Smooth muscle cell (in vitro differentiated cells): ENCODE results near the gene CILP2. TPM values are rescaled to one million over a fixed set of nuclear protein-coding genes. Genes with fewer than 3 reads are reported as not detected.

ENCODE experiments used
- DNase-seq: peaks from one replicate; lab custom pipeline; 2025; ENCODE audit not compliant: unreplicated experiment; lab: John Stamatoyannopoulos, UW
- H2AFZ ChIP-seq: fragments of 200-600 bp; sonication (generic); 2 replicates; pipeline ENCODE4 v1.6.0; 2016; ENCODE audit warnings: antibody characterized with exemption, low read depth, mild to moderate bottlenecking
- H3F3A ChIP-seq: fragments of 200-600 bp; sonication (generic); 2 replicates; pipeline ENCODE4 v1.6.0; 2017; ENCODE audit warnings: antibody characterized with exemption, low read depth
- H3K27ac ChIP-seq: fragments of 200-600 bp; sonication (generic); 2 replicates; pipeline ENCODE4 v1.5.1; 2016; ENCODE audit warnings: low read depth, mild to moderate bottlenecking
- H3K27me3 ChIP-seq: fragments of 200-600 bp; sonication (generic); 2 replicates; pipeline ENCODE4 v1.6.1; 2016; ENCODE audit warnings: low read depth, mild to moderate bottlenecking
- H3K36me3 ChIP-seq: fragments of 200-600 bp; sonication (generic); 2 replicates; pipeline ENCODE4 v1.5.1; 2016; ENCODE audit warnings: low read depth
- H3K4me1 ChIP-seq: fragments of 200-600 bp; sonication (generic); 2 replicates; pipeline ENCODE4 v1.5.1; 2016; ENCODE audit warnings: low read depth
- H3K4me2 ChIP-seq: fragments of 200-600 bp; sonication (generic); 2 replicates; pipeline ENCODE4 v1.6.0; 2016; ENCODE audit warnings: mild to moderate bottlenecking
- H3K4me3 ChIP-seq: fragments of 200-600 bp; sonication (generic); 2 replicates; pipeline ENCODE4 v1.5.1; 2016; ENCODE audit warnings: mild to moderate bottlenecking
- H3K79me2 ChIP-seq: fragments of 200-600 bp; sonication (generic); 2 replicates; pipeline ENCODE4 v1.6.0; 2016; ENCODE audit warnings: low read depth, mild to moderate bottlenecking
- H3K9ac ChIP-seq: fragments of 200-600 bp; sonication (generic); 2 replicates; pipeline ENCODE4 v1.6.0; 2016; ENCODE audit warnings: low read depth
- H3K9me3 ChIP-seq: fragments of 200-600 bp; sonication (generic); replicated peaks from 2 replicates; pipeline ENCODE4 v1.5.1; 2016; ENCODE audit warnings: low read depth
- H4K20me1 ChIP-seq: fragments of 200-600 bp; sonication (generic); 2 replicates; pipeline ENCODE4 v1.6.0; 2016; ENCODE audit warnings: low read depth
- WGBS: methylation state at CpG from one replicate; pipeline ENCODE4 v1.1.7; 2016; ENCODE audit warnings: low lambda C conversion rate; 5-methylcytosine and 5-hydroxymethylcytosine counted together
- polyA plus RNA-seq: library from polyadenylated mRNA; unstranded; fragments of >200 nt; fragmentation: Nextera tagmentation; extraction: Ambion mirVana; gene quantifications from 2 replicates; pipeline ENCODE4 v1.2.1, GENCODE V29; 2016
- total RNA-seq: library from RNA; depleted of rRNA; stranded (reverse); fragments of >200 nt; gene quantifications from 2 replicates; pipeline ENCODE4 v1.2.3, GENCODE V29; 2014
- TF ChIP-seq, protein P1 (sequence below): fragments of 200-600 bp; sonication (generic); IDR thresholded peaks from 2 replicates; pipeline ENCODE4 v1.5.1; 2017; ENCODE audit warnings: borderline replicate concordance, mild to moderate bottlenecking, antibody characterized with exemption; ENCODE audit not compliant: insufficient read depth, poor library complexity, severe bottlenecking

CILP2 gene
- total and polyA plus RNA-seq, 2 experiments from 2014 or later, result 27.2 to 95.0 TPM

- peaks cover 6% of the 10 kb centered on the region for H3K79me2 ChIP-seq
- no peak within 1 kb of the TSS for H3K4me3 ChIP-seq
- H2AFZ ChIP-seq, result no peak within 1 kb of the TSS
- TF ChIP-seq, protein P1, sequence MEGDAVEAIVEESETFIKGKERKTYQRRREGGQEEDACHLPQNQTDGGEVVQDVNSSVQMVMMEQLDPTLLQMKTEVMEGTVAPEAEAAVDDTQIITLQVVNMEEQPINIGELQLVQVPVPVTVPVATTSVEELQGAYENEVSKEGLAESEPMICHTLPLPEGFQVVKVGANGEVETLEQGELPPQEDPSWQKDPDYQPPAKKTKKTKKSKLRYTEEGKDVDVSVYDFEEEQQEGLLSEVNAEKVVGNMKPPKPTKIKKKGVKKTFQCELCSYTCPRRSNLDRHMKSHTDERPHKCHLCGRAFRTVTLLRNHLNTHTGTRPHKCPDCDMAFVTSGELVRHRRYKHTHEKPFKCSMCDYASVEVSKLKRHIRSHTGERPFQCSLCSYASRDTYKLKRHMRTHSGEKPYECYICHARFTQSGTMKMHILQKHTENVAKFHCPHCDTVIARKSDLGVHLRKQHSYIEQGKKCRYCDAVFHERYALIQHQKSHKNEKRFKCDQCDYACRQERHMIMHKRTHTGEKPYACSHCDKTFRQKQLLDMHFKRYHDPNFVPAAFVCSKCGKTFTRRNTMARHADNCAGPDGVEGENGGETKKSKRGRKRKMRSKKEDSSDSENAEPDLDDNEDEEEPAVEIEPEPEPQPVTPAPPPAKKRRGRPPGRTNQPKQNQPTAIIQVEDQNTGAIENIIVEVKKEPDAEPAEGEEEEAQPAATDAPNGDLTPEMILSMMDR, result no peak
- H3K9ac ChIP-seq, result no peak within 1 kb of the TSS
- no peak for DNase-seq
- no peak within 1 kb of the TSS for H3K4me2 ChIP-seq
- H3K36me3 ChIP-seq, result no peaks in the 10 kb centered on the region
- no peaks in the 10 kb centered on the region for H3K9me3 ChIP-seq
- H3K27ac ChIP-seq, result no peak within 1 kb of the TSS
- H4K20me1 ChIP-seq, result peaks cover 41% of the 10 kb centered on the region
- no peaks in the 10 kb centered on the region for H3K4me1 ChIP-seq
- H3K27me3 ChIP-seq, result no peaks in the 10 kb centered on the region
- no peaks in the 10 kb centered on the region for H3F3A ChIP-seq
- 79% methylated on average over 47 of the region's 50 CpGs for WGBS
These were observed 9.2 kb upstream of the CILP2 start, which contains the start of gene YJEFN3 for GRCh38 chr19:19528721-19529490. Gene YJEFN3, plus strand, starts transcription at chr19:19528911. Its CDS starts 22 bp downstream, at chr19:19528933.

DNA sequence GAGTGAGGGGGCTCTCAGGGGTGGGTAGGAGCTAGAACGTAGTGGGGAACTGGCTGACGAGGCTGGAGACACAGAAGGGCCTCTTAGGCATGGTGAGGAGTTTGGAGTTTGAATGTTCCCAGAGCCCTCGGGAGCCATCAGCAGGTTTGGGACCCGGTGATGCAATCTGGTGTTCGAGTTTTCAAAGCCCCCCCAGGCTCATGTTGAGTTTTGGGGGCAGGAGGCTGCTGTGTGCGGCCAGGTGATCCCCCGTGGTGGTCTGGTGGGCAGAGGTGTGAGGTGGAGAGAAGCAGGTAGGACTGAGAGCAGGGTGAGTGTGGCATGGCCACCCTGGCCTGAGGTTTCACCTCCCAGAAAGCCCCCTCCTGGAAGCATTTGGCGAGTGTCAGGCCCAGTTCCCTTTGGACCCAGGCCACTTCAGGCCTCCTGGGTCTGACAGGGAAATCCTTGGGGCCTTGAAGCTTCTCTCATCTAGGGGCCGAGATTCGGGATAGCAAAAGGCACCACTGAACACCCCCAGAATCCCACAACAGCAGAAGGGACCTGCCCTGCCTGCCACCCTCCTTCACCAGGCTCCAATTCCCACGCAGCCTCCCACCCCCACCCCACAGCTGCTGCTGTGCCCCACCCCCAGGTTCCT is 8.2 kb upstream of the CILP2 start:
- Histone ChIP-seq H3F3A (no peaks in the 10 kb centered on the region), H2AFZ (no peak overlapping the region), H3K9me3 (no peaks in the 10 kb centered on the region), H3K4me1 (no peaks in the 10 kb centered on the region), H3K27me3 (no peaks in the 10 kb centered on the region), H3K36me3 (no peaks in the 10 kb centered on the region), H3K27ac (no peak overlapping the region), H3K79me2 (no peaks in the 10 kb centered on the region), H3K4me2 (no peak overlapping the region), H3K9ac (no peak overlapping the region), H4K20me1 (peaks cover 32% of the 10 kb centered on the region), H3K4me3 (no peak overlapping the region)
- WGBS, result 92% methylated on average over 10 of the region's 11 CpGs
- TF ChIP-seq, protein P1, result no peak
- DNase-seq, result no peak

- Histone ChIP-seq H2AFZ (no peak overlapping the region), H3K4me2 (no peak overlapping the region), H3K27me3 (no peaks in the 10 kb centered on the region), H3K27ac (no peak overlapping the region), H3K9ac (no peak overlapping the region), H3K79me2 (no peaks in the 10 kb centered on the region), H3K4me3 (no peak overlapping the region), H3K36me3 (no peaks in the 10 kb centered on the region), H4K20me1 (peaks cover 26% of the 10 kb centered on the region), H3K4me1 (no peaks in the 10 kb centered on the region), H3K9me3 (no peaks in the 10 kb centered on the region), H3F3A (no peaks in the 10 kb centered on the region)
- TF ChIP-seq, protein P1, result no peak
- 75% methylated on average over 8 of the region's 9 CpGs for WGBS
- no peak for DNase-seq
These were observed 7.7 kb upstream of the CILP2 start for GRCh38 chr19:19530423-19530804.
